Hypothalamus (tissue), 51 donors: Measurements from ENCODE around the gene NOTO.
"Not testable (repeated sequence)": the region's sequence is repeated elsewhere in the genome, so short reads cannot be mapped to it uniquely, and the experiment has no call there.

Experiments
- DNase-seq, 51 donors: peaks; one replicate each; lab custom pipeline; 2025; lab: John Stamatoyannopoulos, UW

Gene NOTO

GRCh38 chr2:73202156-73203054, at the start of gene NOTO:
NOTO (plus strand) TSS chr2:73202574; CDS start chr2:73202667, 93 bp downstream.
- no peak for DNase-seq

DNA sequence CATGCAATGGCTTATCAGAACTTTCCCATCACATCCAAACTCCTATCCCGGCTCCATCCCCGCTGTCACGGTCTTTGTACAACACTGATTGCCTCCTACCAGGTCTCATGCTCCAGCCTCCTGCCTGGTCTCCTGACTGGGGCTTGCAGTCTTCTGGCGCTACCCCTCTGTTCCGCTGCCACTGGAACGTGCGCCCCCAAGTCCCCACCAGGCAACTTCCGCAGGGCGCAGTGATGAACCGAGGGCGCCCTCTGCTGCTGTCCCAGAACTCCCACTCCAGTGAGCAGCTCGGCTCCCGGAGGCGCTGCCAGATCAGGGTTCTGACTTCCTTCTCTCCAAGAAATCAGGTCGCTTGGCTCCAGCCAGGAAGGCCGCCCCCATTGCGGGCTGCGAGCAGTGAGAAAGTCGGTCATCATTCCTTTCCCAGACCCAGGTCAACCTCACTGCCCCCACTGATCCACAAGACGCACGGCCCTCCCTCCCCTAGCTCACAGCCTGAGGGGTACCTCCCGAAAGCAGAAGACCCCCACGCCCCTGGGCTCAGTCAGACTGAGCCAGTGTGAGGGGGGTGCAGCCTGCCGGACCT, 45.7 kb upstream of the NOTO start:
- DNase-seq, result peak in 35 of 51 donors; percentile 6 to 75 (median 37)

DNA sequence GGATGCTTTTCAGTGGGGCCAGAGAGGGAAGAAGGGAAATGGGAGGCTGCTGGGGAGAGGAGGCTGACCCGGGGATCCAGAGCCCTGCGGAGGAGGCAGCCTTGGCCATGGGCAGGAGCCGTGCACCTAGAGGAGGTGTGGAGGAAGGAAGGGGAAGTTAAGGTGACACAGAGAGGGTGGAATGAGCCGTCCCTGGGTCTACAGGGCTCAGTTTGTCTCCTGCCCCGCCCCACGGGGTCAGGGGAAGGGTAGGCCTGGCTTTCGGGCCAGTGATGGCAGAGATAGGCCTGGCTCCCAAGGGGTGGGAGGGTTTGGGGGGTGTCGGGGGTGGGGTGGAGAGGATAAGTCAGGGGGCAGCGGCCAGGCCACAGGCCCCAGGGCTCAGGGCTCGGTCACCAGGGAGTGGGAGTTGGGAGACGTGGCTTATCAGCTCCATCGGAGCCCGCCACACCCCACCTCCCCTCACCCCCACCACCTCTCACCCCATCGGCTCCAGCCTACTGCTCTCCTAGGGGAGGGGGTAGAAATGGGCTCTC, 39.5 kb upstream of the NOTO start:
- DNase-seq, result no peak

GRCh38 chr2:73163483-73164367, 38.6 kb upstream of the NOTO start:
- peak in 42 of 51 donors; percentile 5 to 73 (median 37) for DNase-seq

- not testable (repeated sequence) for DNase-seq
These were observed 36.4 kb upstream of the NOTO start for GRCh38 chr2:73165978-73166377.

DNA sequence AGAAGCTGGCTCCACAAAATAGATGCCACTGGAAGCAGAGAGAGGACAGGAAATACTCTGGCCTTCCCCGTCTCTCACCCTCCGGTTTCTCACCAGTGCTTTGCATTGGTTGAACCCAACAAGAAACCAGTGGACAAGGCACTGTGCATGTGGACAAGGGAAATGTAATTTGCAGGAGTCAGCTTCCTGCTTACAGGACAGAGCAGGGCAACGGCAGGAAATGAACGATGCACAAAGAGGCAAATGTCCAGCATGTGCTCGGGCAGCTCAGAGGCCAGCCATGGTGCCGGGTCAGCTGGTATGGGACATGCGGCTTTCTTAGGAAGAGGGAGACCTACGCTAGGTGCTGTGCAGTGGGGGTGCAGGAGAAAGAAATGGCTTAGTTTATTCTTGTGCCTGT, 35.6 kb upstream of the NOTO start:
- not testable (repeated sequence) for DNase-seq

DNA sequence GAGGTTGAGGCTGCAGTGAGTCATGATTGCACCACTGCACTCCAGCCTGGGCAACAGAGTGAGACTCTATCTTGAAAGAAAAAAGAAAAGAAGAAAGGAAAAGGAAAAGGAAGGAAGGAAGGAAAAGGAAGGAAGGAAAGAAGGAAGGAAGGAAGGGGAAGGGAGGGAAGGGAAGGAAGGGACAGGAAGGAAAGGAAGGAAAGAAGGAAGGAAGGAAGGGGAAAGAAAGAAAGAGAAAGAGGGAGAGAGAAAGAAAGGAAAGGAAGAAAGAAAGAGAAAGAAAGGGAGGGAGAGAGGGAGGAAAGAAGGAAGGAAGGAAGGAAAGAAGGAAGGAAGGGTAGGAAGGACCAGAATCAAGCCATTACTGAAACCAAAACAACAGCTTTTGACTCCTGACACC, 34.0 kb upstream of the NOTO start:
- not testable (repeated sequence) for DNase-seq

GRCh38 chr2:73170341-73170740, 32.0 kb upstream of the NOTO start:
- DNase-seq, result not testable (repeated sequence)

- peak in 2 of 51 donors; percentile 6 for DNase-seq
These were observed 29.4 kb upstream of the NOTO start for GRCh38 chr2:73172963-73173362.

DNA sequence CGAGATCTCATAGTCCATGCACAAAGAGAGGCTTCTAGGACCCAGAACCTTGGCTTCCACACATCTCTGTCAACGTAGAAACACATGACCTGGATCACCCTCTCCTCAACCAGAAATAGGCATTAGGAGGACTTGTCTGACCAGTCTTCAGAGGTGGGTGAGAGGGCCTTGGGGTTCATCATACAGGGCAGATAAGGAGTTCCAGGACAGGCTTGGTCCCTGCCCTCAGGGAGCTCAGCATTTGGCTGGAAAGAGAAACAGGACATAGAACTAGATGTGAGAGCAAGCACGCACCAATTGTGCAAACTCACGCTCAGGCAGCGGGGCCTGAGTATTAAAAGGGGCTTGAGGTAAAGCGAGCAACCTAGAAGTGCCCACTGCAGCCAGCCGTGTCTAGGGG, 28.6 kb upstream of the NOTO start:
- peak in 1 of 51 donors; percentile 1 for DNase-seq

DNA sequence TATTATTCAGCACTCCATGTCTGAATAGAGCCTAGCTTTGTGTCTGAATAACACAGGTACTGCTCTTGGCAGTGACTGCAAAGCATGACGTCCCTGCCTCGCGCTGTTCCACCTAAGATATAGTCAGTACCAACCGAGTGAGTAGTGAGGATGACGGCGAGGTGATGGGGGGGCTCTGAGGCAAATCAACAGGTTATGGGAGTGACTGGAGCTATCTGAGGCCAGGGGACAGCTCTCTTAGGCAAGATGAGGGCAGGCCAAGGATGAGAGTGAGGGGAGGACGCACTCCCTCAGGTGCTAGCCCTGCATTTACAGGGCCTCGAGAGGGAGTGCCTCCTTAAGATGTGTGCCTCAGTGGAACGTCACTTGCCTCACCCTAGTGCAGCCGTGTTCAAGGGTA, 28.1 kb upstream of the NOTO start:
- DNase-seq, result no peak

GRCh38 chr2:73174941-73175662, 27.3 kb upstream of the NOTO start:
- no peak for DNase-seq

- DNase-seq, result peak in 35 of 51 donors; percentile 5 to 72 (median 31)
These were observed 26.6 kb upstream of the NOTO start for GRCh38 chr2:73175663-73176204.

GRCh38 chr2:73176205-73176880, 26.0 kb upstream of the NOTO start:
- no peak for DNase-seq

DNA sequence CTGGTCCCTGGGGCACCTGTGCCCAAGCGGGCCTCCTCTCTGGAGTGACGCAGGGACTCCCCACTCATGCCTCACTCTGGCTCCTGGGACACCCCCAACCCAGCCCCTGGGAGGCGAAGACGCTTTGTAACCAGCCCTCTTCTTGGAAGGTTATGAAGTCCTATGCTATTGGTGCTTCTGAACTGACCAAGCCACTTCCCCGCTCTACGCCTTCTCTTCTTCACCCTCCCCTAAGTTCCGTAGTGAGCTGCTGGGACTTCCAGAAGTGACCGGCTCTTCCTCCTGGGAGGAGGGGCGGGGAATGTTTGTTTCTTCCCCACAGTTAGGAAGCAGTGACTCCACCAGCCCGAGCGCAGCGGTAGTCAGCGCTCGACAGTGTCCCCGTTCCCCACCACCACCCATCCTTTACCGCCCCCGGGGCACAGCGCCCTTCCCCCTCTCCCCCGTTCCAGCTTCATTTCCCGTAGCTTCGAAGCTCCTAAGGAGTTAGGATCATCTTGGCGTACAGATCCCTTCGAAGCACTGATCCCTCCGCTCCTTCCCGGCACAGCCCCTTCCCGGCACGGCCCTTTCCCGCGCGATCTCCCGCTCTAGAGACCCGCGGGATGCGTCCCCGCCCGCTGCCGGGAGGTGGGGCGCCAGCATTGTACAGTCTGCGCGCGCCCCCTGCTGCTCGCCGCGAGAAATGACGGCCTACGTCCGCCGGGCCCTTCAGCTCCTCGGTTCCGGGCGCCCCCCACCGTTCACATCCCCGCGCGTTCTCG, 25.3 kb upstream of the NOTO start:
- DNase-seq, result peak in 50 of 51 donors; percentile 21 to 92 (median 76)

- peak in 1 of 51 donors; percentile 13 for DNase-seq
These were observed 24.6 kb upstream of the NOTO start for GRCh38 chr2:73177645-73178255.

DNA sequence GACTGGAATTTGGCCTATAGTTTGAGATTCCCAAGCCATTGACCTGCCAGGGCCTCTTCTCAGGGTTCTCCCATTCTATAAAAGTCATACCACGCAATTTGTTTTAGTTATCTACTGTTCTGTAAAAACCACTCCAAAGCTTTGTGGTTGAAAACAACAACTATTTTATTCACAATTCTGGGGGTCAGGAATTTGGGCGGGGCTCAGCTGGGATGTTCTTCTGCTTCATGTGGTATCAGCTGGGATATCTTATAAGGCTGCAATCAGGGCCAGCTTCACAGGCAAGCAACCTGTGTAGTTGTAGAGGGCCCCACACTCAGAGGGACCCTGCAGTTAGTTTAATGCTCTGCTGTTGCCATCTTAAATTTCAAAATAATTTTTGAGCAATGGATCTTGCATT, 16.4 kb upstream of the NOTO start:
- no peak for DNase-seq

DNA sequence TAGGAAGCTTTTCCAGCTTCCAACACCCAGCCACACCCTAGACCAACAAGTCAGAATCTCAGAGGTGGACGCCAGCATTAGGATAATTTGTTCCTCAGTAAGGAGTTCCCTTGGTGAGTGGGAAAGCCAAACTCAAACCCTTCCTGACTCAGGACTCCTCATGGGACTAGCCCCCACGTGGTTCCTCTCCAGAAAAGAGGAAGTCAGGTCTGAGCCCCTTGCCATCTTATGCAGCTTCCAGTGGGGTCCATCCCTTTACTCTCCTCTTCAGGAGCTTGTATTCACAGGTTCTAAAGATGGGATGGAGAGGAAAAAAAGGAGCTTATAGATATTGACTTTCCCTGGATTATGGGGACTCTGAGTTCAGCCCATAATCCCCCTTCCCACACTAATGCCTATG, 14.8 kb upstream of the NOTO start:
- DNase-seq, result no peak
